Progenitor cell of endocrine pancreas (in vitro differentiated cells): ENCODE data around the gene ATP2B2. TPM values are rescaled to one million over a fixed set of nuclear protein-coding genes. Genes with fewer than 3 reads are reported as not detected.

Source experiments
- DNase-seq: peaks from one replicate; pipeline ENCODE4 v3.0.0; 2021; ENCODE audit warnings: low spot score; ENCODE audit not compliant: unreplicated experiment
- H3K27ac Mint-ChIP-seq: 2 replicates; pipeline ENCODE4 v1.8.0; 2021; ENCODE audit warnings: mild to moderate bottlenecking, moderate library complexity, mixed read lengths
- H3K27me3 Mint-ChIP-seq: 2 replicates; pipeline ENCODE4 v1.8.0; 2021; ENCODE audit warnings: mixed read lengths
- H3K36me3 Mint-ChIP-seq: 2 replicates; pipeline ENCODE4 v1.8.0; 2022; ENCODE audit warnings: mixed read lengths; ENCODE audit not compliant: insufficient read depth
- H3K4me1 Mint-ChIP-seq: 2 replicates; pipeline ENCODE4 v1.8.0; 2021; ENCODE audit warnings: low read depth, mixed read lengths
- H3K4me3 Mint-ChIP-seq: 2 replicates; pipeline ENCODE4 v1.8.0; 2021; ENCODE audit warnings: low read depth, mild to moderate bottlenecking, moderate library complexity, mixed read lengths
- H3K9me3 Mint-ChIP-seq: 2 replicates; pipeline ENCODE4 v1.8.0; 2021; ENCODE audit warnings: low read depth, mixed read lengths
- total RNA-seq: library from RNA; stranded (reverse); gene quantifications from 2 replicates; pipeline ENCODE4 v1.2.1, GENCODE V29; 2021
- TF ChIP-seq, protein P1 (sequence below): fragments of 200-600 bp; sonication (generic); IDR thresholded peaks from one replicate; pipeline ENCODE4 v1.5.0; 2021; ENCODE audit warnings: antibody characterized with exemption, mild to moderate bottlenecking; ENCODE audit not compliant: unreplicated experiment

ATP2B2 gene
- total RNA-seq, 1 donor from 2014 or later, result 0.07 TPM

DNA sequence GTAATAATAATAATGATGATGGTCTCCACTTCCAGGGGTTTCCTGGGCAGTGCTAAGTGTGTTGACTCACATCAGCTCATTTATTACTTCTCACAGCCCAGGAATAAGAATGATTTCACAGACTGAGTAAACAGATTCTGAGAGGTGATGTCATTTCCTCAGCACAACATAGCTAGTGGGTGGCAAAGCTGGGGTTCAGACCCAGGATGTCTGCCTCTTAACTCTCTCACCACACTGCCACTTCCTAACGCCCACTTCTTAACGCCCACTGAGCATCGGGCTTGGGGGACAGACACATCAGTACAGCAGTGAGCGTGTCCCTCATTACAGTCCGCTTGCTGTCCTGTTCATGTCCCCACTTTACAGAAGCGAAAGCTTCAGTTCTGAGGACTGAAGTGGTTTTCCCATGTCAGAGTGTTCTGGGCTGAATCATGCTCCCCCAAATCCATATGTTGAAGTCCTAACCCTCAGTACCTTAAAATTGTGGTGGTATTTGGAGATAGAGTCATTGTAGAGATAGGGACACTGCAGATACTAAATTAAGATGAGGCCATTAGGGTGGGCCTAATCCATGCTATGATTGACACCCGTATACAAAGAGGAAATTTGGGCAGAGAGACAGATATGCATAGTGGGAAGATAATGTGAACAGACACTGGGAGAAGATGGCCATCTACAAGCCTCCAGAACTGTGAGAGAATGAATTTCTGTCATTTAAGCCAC, 68.0 kb downstream of the ATP2B2 start:
- TF ChIP-seq, protein P1, sequence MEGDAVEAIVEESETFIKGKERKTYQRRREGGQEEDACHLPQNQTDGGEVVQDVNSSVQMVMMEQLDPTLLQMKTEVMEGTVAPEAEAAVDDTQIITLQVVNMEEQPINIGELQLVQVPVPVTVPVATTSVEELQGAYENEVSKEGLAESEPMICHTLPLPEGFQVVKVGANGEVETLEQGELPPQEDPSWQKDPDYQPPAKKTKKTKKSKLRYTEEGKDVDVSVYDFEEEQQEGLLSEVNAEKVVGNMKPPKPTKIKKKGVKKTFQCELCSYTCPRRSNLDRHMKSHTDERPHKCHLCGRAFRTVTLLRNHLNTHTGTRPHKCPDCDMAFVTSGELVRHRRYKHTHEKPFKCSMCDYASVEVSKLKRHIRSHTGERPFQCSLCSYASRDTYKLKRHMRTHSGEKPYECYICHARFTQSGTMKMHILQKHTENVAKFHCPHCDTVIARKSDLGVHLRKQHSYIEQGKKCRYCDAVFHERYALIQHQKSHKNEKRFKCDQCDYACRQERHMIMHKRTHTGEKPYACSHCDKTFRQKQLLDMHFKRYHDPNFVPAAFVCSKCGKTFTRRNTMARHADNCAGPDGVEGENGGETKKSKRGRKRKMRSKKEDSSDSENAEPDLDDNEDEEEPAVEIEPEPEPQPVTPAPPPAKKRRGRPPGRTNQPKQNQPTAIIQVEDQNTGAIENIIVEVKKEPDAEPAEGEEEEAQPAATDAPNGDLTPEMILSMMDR, result no peak
- no peak for DNase-seq
- no peak overlapping the region for H3K4me3 Mint-ChIP-seq
- H3K9me3 Mint-ChIP-seq, result no peaks in the 10 kb centered on the region
- H3K27me3 Mint-ChIP-seq, result no peaks in the 10 kb centered on the region
- no peak overlapping the region for H3K27ac Mint-ChIP-seq
- H3K36me3 Mint-ChIP-seq, result no peaks in the 10 kb centered on the region
- no peaks in the 10 kb centered on the region for H3K4me1 Mint-ChIP-seq

DNA sequence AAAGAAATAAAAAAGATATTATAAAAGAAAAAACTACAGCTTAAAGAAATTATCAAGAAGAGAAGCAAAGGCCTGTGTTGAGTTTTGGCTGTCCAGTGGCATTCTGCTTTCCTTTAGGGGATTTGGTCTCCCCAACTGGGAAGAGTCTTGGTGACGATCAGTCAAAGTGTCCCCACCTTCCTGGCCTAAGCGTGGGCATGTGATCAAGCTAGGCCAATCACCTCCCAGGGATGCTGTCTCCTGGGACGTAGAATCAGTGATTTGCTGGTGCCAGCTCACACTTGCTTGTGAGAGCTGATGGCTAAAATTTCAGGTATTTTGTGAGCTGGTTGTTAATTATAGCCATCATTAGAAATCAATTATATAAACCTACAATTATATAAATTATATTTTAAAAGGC, 69.5 kb downstream of the ATP2B2 start:
- H3K9me3 Mint-ChIP-seq, result no peaks in the 10 kb centered on the region
- no peak overlapping the region for H3K4me3 Mint-ChIP-seq
- H3K36me3 Mint-ChIP-seq, result no peaks in the 10 kb centered on the region
- no peaks in the 10 kb centered on the region for H3K4me1 Mint-ChIP-seq
- H3K27me3 Mint-ChIP-seq, result peaks cover 2% of the 10 kb centered on the region
- no peak for DNase-seq
- TF ChIP-seq, protein P1, result no peak
- H3K27ac Mint-ChIP-seq, result no peak overlapping the region

- H3K27me3 Mint-ChIP-seq, result peaks cover 4% of the 10 kb centered on the region
- no peak overlapping the region for H3K4me3 Mint-ChIP-seq
- H3K36me3 Mint-ChIP-seq, result no peaks in the 10 kb centered on the region
- H3K9me3 Mint-ChIP-seq, result no peaks in the 10 kb centered on the region
- H3K27ac Mint-ChIP-seq, result no peak overlapping the region
- TF ChIP-seq, protein P1, result no peak
- no peaks in the 10 kb centered on the region for H3K4me1 Mint-ChIP-seq
- no peak for DNase-seq
Measured at GRCh38 chr3:10434938-10435336, 70.4 kb downstream of the ATP2B2 start.

GRCh38 chr3:10434144-10434937, 71.0 kb downstream of the ATP2B2 start:
- Mint-ChIP-seq H3K27me3 (peaks cover 7% of the 10 kb centered on the region), H3K4me3 (no peak overlapping the region), H3K4me1 (no peaks in the 10 kb centered on the region), H3K27ac (no peak overlapping the region), H3K36me3 (no peaks in the 10 kb centered on the region), H3K9me3 (no peaks in the 10 kb centered on the region)
- no peak for DNase-seq
- TF ChIP-seq, protein P1, result no peak

GRCh38 chr3:10432931-10433330, 72.5 kb downstream of the ATP2B2 start:
- H3K9me3 Mint-ChIP-seq, result no peaks in the 10 kb centered on the region
- peaks cover 7% of the 10 kb centered on the region for H3K27me3 Mint-ChIP-seq
- H3K4me1 Mint-ChIP-seq, result no peaks in the 10 kb centered on the region
- no peak overlapping the region for H3K27ac Mint-ChIP-seq
- TF ChIP-seq, protein P1, result no peak
- H3K4me3 Mint-ChIP-seq, result no peak overlapping the region
- H3K36me3 Mint-ChIP-seq, result no peaks in the 10 kb centered on the region
- no peak for DNase-seq
